Activated naive CD8-positive, alpha-beta T cell treated with anti-CD3 and anti-CD28 coated beads for 36 hours (primary cell): ENCODE measurements around the gene CCDC148. TPM values are rescaled to one million over a fixed set of nuclear protein-coding genes. Genes with fewer than 3 reads are reported as not detected.

Experiments
- DNase-seq: peaks from one replicate; pipeline ENCODE4 v3.0.0; 2021
- H3K27ac Mint-ChIP-seq: one replicate; pipeline ENCODE4 v1.8.0; 2022; ENCODE audit warnings: mild to moderate bottlenecking, moderate library complexity, mixed read lengths
- H3K27me3 Mint-ChIP-seq: one replicate; pipeline ENCODE4 v1.8.0; 2022; ENCODE audit warnings: mild to moderate bottlenecking, mixed read lengths
- H3K36me3 Mint-ChIP-seq: one replicate; pipeline ENCODE4 v1.8.0; 2021; ENCODE audit warnings: mild to moderate bottlenecking, mixed read lengths
- H3K4me1 Mint-ChIP-seq: one replicate; pipeline ENCODE4 v1.8.0; 2021; ENCODE audit warnings: mixed read lengths
- H3K4me3 Mint-ChIP-seq: one replicate; pipeline ENCODE4 v1.8.0; 2022; ENCODE audit warnings: mild to moderate bottlenecking, moderate library complexity, mixed read lengths
- H3K9me3 Mint-ChIP-seq: one replicate; pipeline ENCODE4 v1.8.0; 2022; ENCODE audit warnings: mixed read lengths
- total RNA-seq, 2 experiments: library from RNA; stranded (reverse); gene quantifications; one replicate each; pipeline ENCODE4 v1.2.3, GENCODE V29; 2021

The CCDC148 gene
- total RNA-seq, 2 experiments from 2014 or later, result not detected

DNA sequence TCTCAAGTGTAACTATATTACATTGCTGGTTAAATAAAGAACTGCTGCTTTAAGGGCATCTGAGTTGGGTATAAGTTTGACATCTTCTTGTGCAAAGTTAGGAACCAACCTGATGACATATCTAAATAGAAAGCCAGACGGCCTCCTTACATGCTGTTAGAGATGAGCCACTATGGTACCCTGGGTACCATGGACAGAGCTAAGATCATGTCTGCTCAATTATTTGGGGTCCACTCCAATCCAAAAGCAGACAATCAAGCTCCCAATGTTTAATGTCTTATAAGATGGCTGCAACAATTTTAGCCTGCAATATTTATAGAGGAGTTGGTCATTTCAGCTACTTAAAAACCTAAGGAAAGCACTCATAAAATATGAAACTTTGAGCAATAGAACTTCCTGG, 268.6 kb downstream of the CCDC148 start:
- Mint-ChIP-seq H3K4me1 (peaks cover 26% of the 10 kb centered on the region), H3K27ac (no peak overlapping the region), H3K9me3 (no peaks in the 10 kb centered on the region), H3K36me3 (no peaks in the 10 kb centered on the region), H3K27me3 (peaks cover 25% of the 10 kb centered on the region), H3K4me3 (no peak overlapping the region)
- DNase-seq, result no peak

GRCh38 chr2:158184556-158185343, 271.8 kb downstream of the CCDC148 start:
- Mint-ChIP-seq H3K36me3 (no peaks in the 10 kb centered on the region), H3K27ac (no peak overlapping the region), H3K27me3 (peaks cover 36% of the 10 kb centered on the region), H3K9me3 (no peaks in the 10 kb centered on the region), H3K4me1 (peaks cover 6% of the 10 kb centered on the region), H3K4me3 (no peak overlapping the region)
- DNase-seq, result no peak

GRCh38 chr2:158184001-158184400, 272.6 kb downstream of the CCDC148 start:
- H3K9me3 Mint-ChIP-seq, result no peaks in the 10 kb centered on the region
- H3K27ac Mint-ChIP-seq, result no peak overlapping the region
- no peak overlapping the region for H3K4me3 Mint-ChIP-seq
- peaks cover 2% of the 10 kb centered on the region for H3K4me1 Mint-ChIP-seq
- H3K27me3 Mint-ChIP-seq, result peaks cover 36% of the 10 kb centered on the region
- DNase-seq, result no peak
- no peaks in the 10 kb centered on the region for H3K36me3 Mint-ChIP-seq

DNA sequence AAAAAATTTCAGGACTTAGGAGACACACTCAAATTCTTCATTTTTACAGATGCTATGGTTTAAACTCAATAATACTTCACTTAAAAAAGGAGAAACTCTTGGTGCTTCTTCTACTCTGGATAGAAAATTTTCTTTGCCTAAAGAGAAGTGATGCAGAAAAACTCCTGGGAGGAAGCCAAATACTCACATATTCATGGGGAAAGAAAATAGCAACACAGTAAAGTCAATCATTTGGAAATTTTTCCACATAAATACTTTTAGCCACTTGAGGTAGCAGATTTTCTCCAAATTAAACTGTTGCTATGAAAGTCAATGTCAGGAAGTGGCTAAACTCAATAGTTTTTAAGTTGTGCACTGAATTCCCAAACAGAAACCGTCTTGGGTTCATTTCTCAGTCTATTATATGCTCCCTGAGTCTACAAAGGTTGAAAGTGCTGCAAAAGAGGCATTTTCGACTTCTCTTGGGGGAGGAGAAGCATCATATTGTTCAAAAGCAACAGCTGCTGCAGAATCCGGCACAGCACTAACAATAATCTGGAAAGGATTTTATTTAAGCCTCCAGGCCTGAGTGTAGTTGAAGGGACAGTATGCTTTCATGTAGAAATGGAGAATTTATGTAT, 273.8 kb downstream of the CCDC148 start:
- Mint-ChIP-seq H3K4me1 (peaks cover 2% of the 10 kb centered on the region), H3K27me3 (peaks cover 47% of the 10 kb centered on the region), H3K36me3 (no peaks in the 10 kb centered on the region), H3K4me3 (no peak overlapping the region), H3K27ac (no peak overlapping the region), H3K9me3 (no peaks in the 10 kb centered on the region)
- DNase-seq, result no peak

- no peaks in the 10 kb centered on the region for H3K36me3 Mint-ChIP-seq
- peaks cover 2% of the 10 kb centered on the region for H3K4me1 Mint-ChIP-seq
Observed at GRCh38 chr2:158181171-158181570, 275.4 kb downstream of the CCDC148 start.

DNA sequence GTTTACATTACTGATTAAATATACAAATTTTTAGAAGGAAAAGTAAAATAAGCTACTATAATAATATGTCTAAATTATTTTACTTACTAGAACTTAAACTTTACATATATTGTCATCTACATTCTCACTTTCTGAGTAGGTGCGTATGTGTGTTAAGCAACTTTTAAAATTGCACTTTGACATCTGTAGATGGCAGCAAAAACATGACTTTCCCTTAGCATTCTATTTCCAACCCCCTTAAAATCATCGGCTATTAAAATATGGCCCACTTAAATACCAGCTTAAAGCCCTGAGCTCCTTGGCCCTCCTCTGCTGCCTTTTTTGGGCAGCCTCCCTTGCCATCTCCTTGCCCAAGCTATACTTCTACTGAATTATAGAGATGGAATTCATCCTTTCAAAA, 276.9 kb downstream of the CCDC148 start:
- no peak overlapping the region for H3K4me3 Mint-ChIP-seq
- no peaks in the 10 kb centered on the region for H3K36me3 Mint-ChIP-seq
- peaks cover 2% of the 10 kb centered on the region for H3K4me1 Mint-ChIP-seq
- H3K27me3 Mint-ChIP-seq, result peaks cover 50% of the 10 kb centered on the region
- no peak for DNase-seq
- no peaks in the 10 kb centered on the region for H3K9me3 Mint-ChIP-seq
- no peak overlapping the region for H3K27ac Mint-ChIP-seq

More at GRCh38 chr2:158181171-158181570, 275.4 kb downstream of the CCDC148 start:
- Mint-ChIP-seq H3K4me3 (no peak overlapping the region), H3K27ac (no peak overlapping the region), H3K27me3 (peaks cover 50% of the 10 kb centered on the region), H3K9me3 (no peaks in the 10 kb centered on the region)
- DNase-seq, result no peak

DNA sequence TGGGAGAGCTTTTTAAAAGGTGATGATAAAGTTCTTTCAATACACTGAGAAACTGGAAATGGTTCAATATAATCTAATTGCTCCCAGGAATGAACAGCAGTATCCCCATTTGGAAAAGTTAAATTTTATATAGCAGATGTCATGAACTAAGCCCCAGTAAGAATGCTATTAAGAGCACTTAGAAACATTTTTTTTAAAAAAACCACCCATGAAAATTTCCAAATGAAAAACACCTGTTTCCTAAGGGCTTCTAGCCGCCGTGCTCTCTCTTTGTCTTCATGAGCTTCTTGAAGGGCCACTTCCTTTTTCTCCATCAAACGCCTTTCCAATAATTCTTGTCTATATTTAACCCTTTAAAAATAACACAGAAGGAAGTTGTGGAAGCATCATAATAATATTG, 277.9 kb downstream of the CCDC148 start:
- H3K27me3 Mint-ChIP-seq, result peaks cover 47% of the 10 kb centered on the region
- H3K36me3 Mint-ChIP-seq, result no peaks in the 10 kb centered on the region
- H3K27ac Mint-ChIP-seq, result no peak overlapping the region
- peaks cover 2% of the 10 kb centered on the region for H3K4me1 Mint-ChIP-seq
- no peak overlapping the region for H3K4me3 Mint-ChIP-seq
- H3K9me3 Mint-ChIP-seq, result no peaks in the 10 kb centered on the region
- DNase-seq, result no peak

DNA sequence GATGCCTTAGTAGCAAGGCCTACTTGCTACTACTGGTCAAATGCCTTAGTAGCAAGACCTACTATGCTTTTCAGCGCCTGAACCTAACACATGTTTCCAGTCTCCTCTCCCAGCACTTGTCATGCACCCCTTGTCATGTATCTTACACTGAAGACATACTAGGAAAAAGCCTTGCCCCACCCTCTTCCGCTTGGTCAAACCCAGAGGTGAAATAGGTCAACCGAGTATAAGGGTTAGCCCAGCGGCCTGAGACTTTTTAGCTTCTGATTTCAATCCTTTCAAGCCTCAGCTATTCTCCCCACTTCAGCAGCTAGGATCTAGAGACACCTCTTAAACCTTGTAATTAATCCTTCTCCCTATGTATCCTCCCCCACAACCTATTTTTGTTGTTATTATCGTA, 281.6 kb downstream of the CCDC148 start:
- DNase-seq, result no peak
- Mint-ChIP-seq H3K27ac (no peak overlapping the region), H3K27me3 (peaks cover 26% of the 10 kb centered on the region), H3K4me1 (no peaks in the 10 kb centered on the region), H3K36me3 (no peaks in the 10 kb centered on the region), H3K4me3 (no peak overlapping the region), H3K9me3 (no peaks in the 10 kb centered on the region)

GRCh38 chr2:158174495-158174894, 282.1 kb downstream of the CCDC148 start:
- Mint-ChIP-seq H3K4me1 (no peaks in the 10 kb centered on the region), H3K27ac (no peak overlapping the region), H3K9me3 (no peaks in the 10 kb centered on the region), H3K27me3 (peaks cover 31% of the 10 kb centered on the region), H3K36me3 (no peaks in the 10 kb centered on the region), H3K4me3 (no peak overlapping the region)
- DNase-seq, result no peak

DNA sequence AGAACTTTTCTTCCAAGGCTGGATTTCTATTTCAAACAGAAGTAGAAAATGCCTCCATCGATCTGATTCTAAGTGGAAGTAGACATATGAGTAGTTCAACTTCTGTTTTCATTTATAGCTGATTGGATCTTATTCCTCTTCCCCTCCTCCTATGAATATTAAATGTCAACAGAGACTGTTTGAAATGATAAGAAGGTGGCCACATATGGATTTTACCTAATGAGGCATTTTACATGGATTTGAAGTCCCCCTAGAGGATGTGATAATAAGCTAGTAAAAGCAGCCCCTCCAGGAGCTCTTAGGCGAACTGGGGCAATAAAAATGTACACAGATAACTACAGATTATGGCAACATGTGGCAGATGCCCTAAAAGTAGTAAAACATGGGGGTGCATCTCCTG, 283.8 kb downstream of the CCDC148 start:
- Mint-ChIP-seq H3K4me1 (no peaks in the 10 kb centered on the region), H3K27me3 (peaks cover 16% of the 10 kb centered on the region), H3K9me3 (no peaks in the 10 kb centered on the region), H3K27ac (no peak overlapping the region), H3K4me3 (no peak overlapping the region), H3K36me3 (no peaks in the 10 kb centered on the region)
- DNase-seq, result no peak

DNA sequence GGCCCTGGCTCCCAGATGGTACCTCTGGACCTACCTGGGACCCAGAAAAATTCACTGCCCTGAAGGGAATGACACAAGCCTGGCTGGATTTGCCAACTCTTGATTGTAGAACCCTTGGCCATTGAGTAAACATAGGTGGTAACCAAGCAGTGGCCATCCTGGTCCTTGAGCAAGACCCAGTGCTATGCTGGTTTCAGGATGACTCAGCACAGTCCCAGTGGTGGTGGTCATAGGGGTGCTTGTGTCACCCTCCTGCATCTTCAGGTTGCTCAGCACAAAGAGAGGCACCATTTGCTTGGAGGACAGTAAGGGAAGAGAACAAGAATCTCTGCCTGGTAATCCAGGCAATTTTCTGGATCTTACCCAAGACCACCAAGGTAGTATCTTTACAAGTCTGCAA, 302.0 kb downstream of the CCDC148 start:
- H3K4me1 Mint-ChIP-seq, result no peaks in the 10 kb centered on the region
- peaks cover 10% of the 10 kb centered on the region for H3K27me3 Mint-ChIP-seq

GRCh38 chr2:158153270-158154015, 303.1 kb downstream of the CCDC148 start:
- peaks cover 10% of the 10 kb centered on the region for H3K27me3 Mint-ChIP-seq
- H3K36me3 Mint-ChIP-seq, result no peaks in the 10 kb centered on the region
- DNase-seq, result no peak
- H3K9me3 Mint-ChIP-seq, result peaks cover 2% of the 10 kb centered on the region
- H3K27ac Mint-ChIP-seq, result no peak overlapping the region
- H3K4me1 Mint-ChIP-seq, result no peaks in the 10 kb centered on the region
- H3K4me3 Mint-ChIP-seq, result no peak overlapping the region

More for the DNA sequence above, 302.0 kb downstream of the CCDC148 start:
- H3K27ac Mint-ChIP-seq, result no peak overlapping the region
- no peak overlapping the region for H3K4me3 Mint-ChIP-seq
- H3K9me3 Mint-ChIP-seq, result peaks cover 2% of the 10 kb centered on the region
- no peaks in the 10 kb centered on the region for H3K36me3 Mint-ChIP-seq
- DNase-seq, result no peak

GRCh38 chr2:158144914-158145625, 311.5 kb downstream of the CCDC148 start:
- Mint-ChIP-seq H3K27me3 (peaks cover 35% of the 10 kb centered on the region), H3K9me3 (peaks cover 10% of the 10 kb centered on the region), H3K27ac (no peak overlapping the region), H3K36me3 (no peaks in the 10 kb centered on the region), H3K4me1 (no peaks in the 10 kb centered on the region), H3K4me3 (no peak overlapping the region)
- no peak for DNase-seq

DNA sequence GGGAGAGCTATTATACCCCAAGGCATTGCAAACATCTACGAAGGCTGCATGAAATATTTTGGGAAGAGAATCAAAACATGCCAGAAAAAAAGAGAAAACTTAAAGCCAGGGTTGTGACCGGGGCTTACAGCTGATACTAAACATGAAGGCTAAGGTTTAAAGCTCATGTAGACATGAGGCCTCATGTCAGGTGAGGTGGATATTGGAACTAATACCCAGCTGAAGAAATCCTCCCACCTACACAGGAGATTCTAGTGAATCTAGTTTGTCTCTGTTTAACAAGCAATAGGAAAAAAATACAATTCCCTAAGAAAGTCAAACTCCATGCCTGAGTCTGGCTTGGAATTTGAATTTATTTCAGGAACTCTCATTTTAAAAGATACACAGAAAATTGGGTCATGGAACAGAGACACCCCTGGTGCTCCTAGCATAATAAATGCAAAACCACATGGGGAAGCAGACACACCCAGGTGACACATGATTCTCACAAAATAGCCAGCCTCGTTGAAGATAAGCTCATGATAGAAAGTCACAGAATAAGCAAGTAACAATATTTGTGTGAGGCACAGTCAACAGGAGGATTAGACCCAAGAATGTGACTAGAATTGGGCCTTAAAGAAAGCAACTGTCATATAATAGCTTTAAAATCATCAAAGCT, 312.7 kb downstream of the CCDC148 start:
- H3K9me3 Mint-ChIP-seq, result peaks cover 10% of the 10 kb centered on the region
- no peak overlapping the region for H3K27ac Mint-ChIP-seq
- no peak overlapping the region for H3K4me3 Mint-ChIP-seq
- no peak for DNase-seq
- H3K36me3 Mint-ChIP-seq, result no peaks in the 10 kb centered on the region
- no peaks in the 10 kb centered on the region for H3K4me1 Mint-ChIP-seq
- H3K27me3 Mint-ChIP-seq, result peaks cover 37% of the 10 kb centered on the region
